OCI-M1 (cell line): ENCODE data around the gene KRTAP22-2.

Experiments
- DNase-seq: peaks from one replicate; lab custom pipeline; 2025; lab: John Stamatoyannopoulos, UW

Gene KRTAP22-2

GRCh38 chr21:30590297-30590696 is at the start of gene KRTAP22-2:
Gene KRTAP22-2 (minus strand): TSS chr21:30590397.
- no peak for DNase-seq

- no peak for DNase-seq
Measured at GRCh38 chr21:30638686-30639085, 48.5 kb upstream of the KRTAP22-2 start.

GRCh38 chr21:30634906-30635305 is 44.7 kb upstream of the KRTAP22-2 start, which contains the start of gene KRTAP20-2:
Gene KRTAP20-2 (plus strand): TSS chr21:30635206. CDS start chr21:30635264, 58 bp downstream.
- DNase-seq: no peak

GRCh38 chr21:30629200-30629599 is 39.0 kb upstream of the KRTAP22-2 start:
- no peak for DNase-seq

GRCh38 chr21:30628109-30628508 is 37.9 kb upstream of the KRTAP22-2 start:
- no peak for DNase-seq

GRCh38 chr21:30625449-30626165 is 35.4 kb upstream of the KRTAP22-2 start:
- peak; percentile 2 for DNase-seq

- no peak for DNase-seq
Measured at GRCh38 chr21:30623362-30623761, 33.2 kb upstream of the KRTAP22-2 start.

- no peak for DNase-seq
Measured at GRCh38 chr21:30620522-30620921, 30.3 kb upstream of the KRTAP22-2 start, which contains the start of gene KRTAP20-4. Gene KRTAP20-4 (plus strand): TSS chr21:30620627.

- DNase-seq: peak; percentile 10
Measured at GRCh38 chr21:30620080-30620479, 29.9 kb upstream of the KRTAP22-2 start.

- DNase-seq: no peak
Measured at GRCh38 chr21:30616125-30616524, 25.9 kb upstream of the KRTAP22-2 start, which contains the start of gene KRTAP20-1. Gene KRTAP20-1 (plus strand): TSS chr21:30616425. CDS start chr21:30616455, 30 bp downstream.

GRCh38 chr21:30615199-30615598 is 25.0 kb upstream of the KRTAP22-2 start:
- no peak for DNase-seq

- no peak for DNase-seq
Measured at GRCh38 chr21:30613836-30614235, 23.6 kb upstream of the KRTAP22-2 start, which contains the start of gene KRTAP6-1. Gene KRTAP6-1 (minus strand): TSS chr21:30613930. CDS start chr21:30613904, 26 bp downstream.

GRCh38 chr21:30612132-30612531 is 21.9 kb upstream of the KRTAP22-2 start:
- no peak for DNase-seq

GRCh38 chr21:30605968-30606367 is 15.8 kb upstream of the KRTAP22-2 start:
- DNase-seq: no peak

GRCh38 chr21:30600787-30601186 is 10.6 kb upstream of the KRTAP22-2 start, which contains the start of gene KRTAP22-1:
Gene KRTAP22-1 (plus strand): TSS chr21:30601087.
- DNase-seq: no peak

- DNase-seq: no peak
Measured at GRCh38 chr21:30598802-30599201, 8.6 kb upstream of the KRTAP22-2 start, which contains the start of gene KRTAP6-2. Gene KRTAP6-2 (minus strand): TSS chr21:30598902. CDS start chr21:30598874, 28 bp downstream.

- no peak for DNase-seq
Measured at GRCh38 chr21:30592140-30592539, 1.9 kb upstream of the KRTAP22-2 start, which contains the start of gene KRTAP6-3. Gene KRTAP6-3 (plus strand): TSS chr21:30592440. CDS start chr21:30592446, 6 bp downstream.

- no peak for DNase-seq
Measured at GRCh38 chr21:30582870-30583269, 7.3 kb downstream of the KRTAP22-2 start.

- no peak for DNase-seq
Measured at GRCh38 chr21:30580132-30580531, 10.1 kb downstream of the KRTAP22-2 start.

- no peak for DNase-seq
Measured at GRCh38 chr21:30579346-30579745, 10.9 kb downstream of the KRTAP22-2 start.

- DNase-seq: no peak
Measured at GRCh38 chr21:30577766-30578165, 12.4 kb downstream of the KRTAP22-2 start.

GRCh38 chr21:30567617-30568016 is 22.6 kb downstream of the KRTAP22-2 start:
- no peak for DNase-seq

GRCh38 chr21:30563630-30564029 is 26.6 kb downstream of the KRTAP22-2 start:
- no peak for DNase-seq
